Fibroblast of lung (primary cell): ENCODE measurements around the gene WDHD1.

Experiments used
- CTCF ChIP-seq, 2 donors: IDR thresholded peaks in 1 of 2; conservative IDR thresholded peaks in 1 of 2; 1 replicate in 1 of 2; 2 replicates in 1 of 2; pipeline ENCODE4 v1.5.1; 2011 to 2012; ENCODE audit warnings: low read length in 2 of 2, control low read depth in 1 of 2, inconsistent platforms in 1 of 2, low read depth in 1 of 2, mild to moderate bottlenecking in 1 of 2
- EZH2 ChIP-seq: IDR thresholded peaks from 2 replicates; pipeline ENCODE4 v1.5.1; 2012; ENCODE audit warnings: low read length, control low read depth, mild to moderate bottlenecking; ENCODE audit errors: missing control alignments

DNA sequence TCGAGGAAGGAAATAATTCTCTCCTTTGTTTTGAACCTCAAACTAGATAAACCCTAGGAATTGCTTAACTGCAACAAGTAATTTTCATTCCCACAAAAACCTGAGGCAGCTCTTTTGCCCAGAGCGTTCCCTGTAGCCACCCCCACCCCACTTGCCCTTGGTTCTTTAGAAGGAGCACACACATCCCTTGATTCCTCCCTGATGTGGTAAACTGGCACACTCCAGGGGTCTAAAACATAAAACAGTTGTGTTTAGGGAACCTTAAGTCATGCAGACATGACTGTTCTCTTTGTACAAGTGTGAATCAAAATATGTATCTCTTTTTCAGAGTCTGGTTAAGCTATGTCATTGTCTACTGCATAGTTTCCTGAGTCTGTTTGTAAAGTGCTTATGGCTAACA lies 38.5 kb upstream of the WDHD1 start:
- TF ChIP-seq CTCF (conservative IDR thresholded peaks at IDR 0.05 in 1 of 2, IDR thresholded peaks at IDR 0.05 in 1 of 2; ENCODE audit: low read depth in 1 of 2, low read length in 2 of 2) (no peak), EZH2 (no peak)
